ENCODE data around the gene SVIL.
A peak's percentile ranks its signal among the peaks of the same experiment; 100 is the strongest.

The SVIL gene

GRCh38 chr10:29415876-29416275 is 218.9 kb downstream of the SVIL start:
- TF ChIP-seq, protein P1, sequence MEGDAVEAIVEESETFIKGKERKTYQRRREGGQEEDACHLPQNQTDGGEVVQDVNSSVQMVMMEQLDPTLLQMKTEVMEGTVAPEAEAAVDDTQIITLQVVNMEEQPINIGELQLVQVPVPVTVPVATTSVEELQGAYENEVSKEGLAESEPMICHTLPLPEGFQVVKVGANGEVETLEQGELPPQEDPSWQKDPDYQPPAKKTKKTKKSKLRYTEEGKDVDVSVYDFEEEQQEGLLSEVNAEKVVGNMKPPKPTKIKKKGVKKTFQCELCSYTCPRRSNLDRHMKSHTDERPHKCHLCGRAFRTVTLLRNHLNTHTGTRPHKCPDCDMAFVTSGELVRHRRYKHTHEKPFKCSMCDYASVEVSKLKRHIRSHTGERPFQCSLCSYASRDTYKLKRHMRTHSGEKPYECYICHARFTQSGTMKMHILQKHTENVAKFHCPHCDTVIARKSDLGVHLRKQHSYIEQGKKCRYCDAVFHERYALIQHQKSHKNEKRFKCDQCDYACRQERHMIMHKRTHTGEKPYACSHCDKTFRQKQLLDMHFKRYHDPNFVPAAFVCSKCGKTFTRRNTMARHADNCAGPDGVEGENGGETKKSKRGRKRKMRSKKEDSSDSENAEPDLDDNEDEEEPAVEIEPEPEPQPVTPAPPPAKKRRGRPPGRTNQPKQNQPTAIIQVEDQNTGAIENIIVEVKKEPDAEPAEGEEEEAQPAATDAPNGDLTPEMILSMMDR (conservative IDR thresholded peaks at IDR 0.05; ENCODE audit: low read depth, low read length) = no peak
- H3K4me3 ChIP-seq (ENCODE audit: low read depth, low read length) = no peak overlapping the region
- peak; percentile 56 for DNase-seq (ENCODE audit: low read depth)

DNA sequence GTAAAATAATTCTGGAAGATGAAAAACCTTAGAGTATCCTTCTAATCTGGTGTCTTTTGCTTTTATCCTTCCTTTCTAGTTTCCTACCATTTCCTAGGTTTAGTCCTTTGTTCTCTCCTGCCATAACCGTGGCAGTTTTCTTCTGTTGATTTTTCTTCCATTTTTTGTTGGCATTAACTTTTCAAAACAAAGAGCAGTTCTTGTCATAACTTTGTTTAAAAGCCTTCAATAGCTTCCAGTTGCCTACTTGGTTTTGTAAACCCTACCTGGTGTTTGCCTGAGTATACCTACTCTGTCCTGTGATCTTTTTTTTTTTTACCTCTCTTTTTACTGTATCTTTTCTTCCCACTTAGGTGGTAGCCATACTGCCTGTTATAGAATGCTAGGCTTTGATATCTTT is 220.3 kb downstream of the SVIL start:
- DNase-seq (ENCODE audit: low read depth) = no peak
- H3K4me3 ChIP-seq (ENCODE audit: low read depth, low read length) = no peak overlapping the region
- TF ChIP-seq, protein P1 (conservative IDR thresholded peaks at IDR 0.05; ENCODE audit: low read depth, low read length) = no peak

- TF ChIP-seq, protein P1 (conservative IDR thresholded peaks at IDR 0.05; ENCODE audit: low read depth, low read length) = no peak
- H3K4me3 ChIP-seq (ENCODE audit: low read depth, low read length) = no peak overlapping the region
- DNase-seq (ENCODE audit: low read depth) = peak; percentile 52
These were observed 222.3 kb downstream of the SVIL start for GRCh38 chr10:29412485-29412884.

DNA sequence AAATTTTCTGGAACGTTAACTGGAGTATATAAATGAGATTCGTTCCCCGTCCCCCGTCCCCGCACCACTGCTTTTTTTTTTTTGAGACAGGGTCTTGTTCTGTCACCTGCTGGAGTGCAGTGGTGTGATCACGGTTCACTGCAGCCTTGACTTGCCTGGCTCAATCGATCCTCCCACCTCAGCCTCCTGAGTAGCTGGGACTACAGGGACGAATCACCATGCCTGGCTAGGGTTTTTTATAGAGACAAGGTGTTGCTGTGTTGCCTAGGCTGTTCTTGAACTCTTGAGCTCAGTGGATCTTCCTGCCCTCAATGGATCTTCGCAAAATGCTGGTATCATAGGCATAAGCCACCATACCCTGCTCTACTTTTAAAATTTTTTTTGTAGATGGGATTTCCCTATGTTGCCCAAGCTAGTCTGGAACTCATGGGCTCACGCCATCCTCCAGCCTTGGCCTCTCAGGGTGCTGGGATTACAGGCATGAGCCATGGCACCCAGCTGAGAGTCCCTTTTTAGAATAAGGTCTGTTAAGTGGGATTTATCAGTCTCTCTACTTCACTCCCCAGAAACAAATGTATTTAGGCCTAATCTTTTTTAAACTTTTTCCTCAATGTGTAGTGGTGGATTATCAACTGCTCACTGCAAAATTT is 223.0 kb downstream of the SVIL start:
- DNase-seq (ENCODE audit: low read depth) = peak; percentile 52
- H3K4me3 ChIP-seq (ENCODE audit: low read depth, low read length) = no peak overlapping the region
- TF ChIP-seq, protein P1 (conservative IDR thresholded peaks at IDR 0.05; ENCODE audit: low read depth, low read length) = no peak

- TF ChIP-seq, protein P1 (conservative IDR thresholded peaks at IDR 0.05; ENCODE audit: low read depth, low read length) = no peak
- H3K4me3 ChIP-seq (ENCODE audit: low read depth, low read length) = peak overlapping the region; percentile 88
- DNase-seq (ENCODE audit: low read depth) = peak; percentile 73
These were observed 225.3 kb downstream of the SVIL start for GRCh38 chr10:29409241-29410054.

DNA sequence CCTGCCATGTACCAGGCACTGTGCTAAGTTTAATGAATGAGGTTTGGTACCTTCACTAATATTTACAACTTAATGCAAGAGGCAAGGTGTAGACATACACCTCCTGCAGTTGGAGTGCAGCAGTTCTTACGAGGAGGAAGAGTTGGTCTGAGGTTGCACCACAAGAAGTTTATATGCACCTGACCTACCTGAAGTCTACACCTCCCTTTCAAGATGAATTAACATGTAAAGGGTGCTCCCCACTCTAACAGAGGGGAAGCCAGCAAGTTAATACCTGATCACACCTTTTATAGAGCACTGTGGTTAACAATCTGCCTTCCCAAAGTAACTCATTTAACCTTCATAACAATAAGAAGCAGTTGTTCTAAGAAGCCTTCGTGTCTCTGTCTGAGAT is 225.9 kb downstream of the SVIL start:
- DNase-seq (ENCODE audit: low read depth) = no peak
- H3K4me3 ChIP-seq (ENCODE audit: low read depth, low read length) = peak overlapping the region; percentile 88
- TF ChIP-seq, protein P1 (conservative IDR thresholded peaks at IDR 0.05; ENCODE audit: low read depth, low read length) = no peak
